Stomach (tissue), 9 donors: ENCODE results near the gene SPTSSA. TPM values are rescaled to one million over a fixed set of nuclear protein-coding genes. Genes with fewer than 3 reads are reported as not detected.

ENCODE experiments used
- DNase-seq, 2 donors: peaks; one replicate each; pipeline versions ENCODE4 v3.0.0 to v3.0.0-alpha.2; 2013 to 2019
- H3K27ac ChIP-seq, 5 donors: fragments of 200-600 bp in 4 of 5; sonication (generic) in 4 of 5; one replicate each; pipeline ENCODE4 v1.5.1; 2013 to 2019; ENCODE audit warnings: mild to moderate bottlenecking in 1 of 5, moderate library complexity in 1 of 5
- H3K27me3 ChIP-seq, 3 donors: fragments of 200-600 bp; sonication (generic); one replicate each; pipeline ENCODE4 v1.5.1; 2017 to 2019; ENCODE audit warnings: mixed run types in 1 of 3
- H3K36me3 ChIP-seq, 4 donors: fragments of 200-600 bp; sonication (generic); 1 replicate in 3 of 4; 2 replicates in 1 of 4; pipeline ENCODE4 v1.5.1; 2016 to 2019
- H3K4me1 ChIP-seq, 4 donors: fragments of 200-600 bp; sonication (generic); one replicate each; pipeline ENCODE4 v1.5.1; 2016 to 2019
- H3K4me3 ChIP-seq, 4 donors: fragments of 200-600 bp; sonication (generic) in 3 of 4; one replicate each; pipeline ENCODE4 v1.5.1; 2016 to 2019; ENCODE audit warnings: mild to moderate bottlenecking in 1 of 4
- H3K9me3 ChIP-seq, 4 donors: fragments of 200-600 bp; sonication (generic); one replicate each; pipeline ENCODE4 v1.5.1; 2016 to 2019
- CTCF ChIP-seq, 7 experiments: fragments of 450-650 bp in 4 of 7; fragments of 200-600 bp in 3 of 7; sonication (generic) in 3 of 7; IDR thresholded peaks; one replicate each; pipeline ENCODE4 v1.5.1; 2016 to 2019; ENCODE audit warnings: antibody characterized with exemption in 7 of 7, control low read depth in 2 of 7, mild to moderate bottlenecking in 1 of 7
- EP300 ChIP-seq: sonication (generic); formaldehyde crosslinking; IDR thresholded peaks from one replicate; pipeline ENCODE4 v1.6.1; 2017; ENCODE audit warnings: antibody characterized with exemption
- POLR2A ChIP-seq, 4 donors: fragments of 450-650 bp; IDR thresholded peaks; one replicate each; pipeline ENCODE4 v1.6.1; 2016; ENCODE audit warnings: antibody characterized with exemption in 4 of 4, control low read depth in 2 of 4, mild to moderate bottlenecking in 1 of 4, moderate library complexity in 1 of 4
- POLR2AphosphoS5 ChIP-seq, 3 donors: sonication (generic); formaldehyde crosslinking; IDR thresholded peaks; one replicate each; pipeline ENCODE4 v1.6.1; 2016; ENCODE audit warnings: antibody characterized with exemption in 3 of 3
- WGBS, 5 donors: extraction: QIAGEN DNeasy Blood & Tissue Kit in 3 of 5; methylation state at CpG; one replicate each; pipeline versions ENCODE4 v1.1.5 to v1.1.7; 2013 to 2018; 5-methylcytosine and 5-hydroxymethylcytosine counted together
- intact Hi-C: fragments of 100-400 bp; cut with DNase I; formaldehyde crosslinking; loops from one replicate; pipeline ENCODE4 v1.15.1; 2023; ENCODE audit warnings: low total_unique reads
- polyA plus RNA-seq, 3 donors: library from polyadenylated mRNA; stranded (reverse); fragments of 200-250 nt; gene quantifications; one replicate each; pipeline ENCODE4 v1.2.3, GENCODE V29; 2013
- total RNA-seq, 5 donors: library from RNA; depleted of rRNA; stranded (reverse); fragments of >200 nt; gene quantifications; one replicate each; pipeline versions ENCODE4 v1.1.0 to v1.2.3, GENCODE V29; 2014 to 2016
- donor health status: healthy with polysubstance abuse.
- donor health status: Bipolar disorder and iron deficiency.
- donor health status: healthy.

The SPTSSA gene
- total and polyA plus RNA-seq, 8 donors: 0.29 to 36.0 (median 21.7) TPM

- Histone ChIP-seq H3K4me1 (no peaks in the 10 kb centered on the region), H3K27ac (no peak overlapping the region), H3K4me3 (no peak overlapping the region), H3K36me3 (no peaks in the 10 kb centered on the region), H3K27me3 (no peaks in the 10 kb centered on the region), H3K9me3 (no peaks in the 10 kb centered on the region)
- DNase-seq: no peak
- TF ChIP-seq EP300: no peak
- TF ChIP-seq POLR2AphosphoS5 (IDR thresholded peaks at IDR 0.05): no peak
- no peak for TF ChIP-seq POLR2A (IDR thresholded peaks at IDR 0.05)
- 76 to 97% (median 93%) methylated on average over 1 to 5 of the region's 6 CpGs for whole genome bisulfite sequencing, 5 donors
- intact Hi-C loops: no loop called here
These were observed 13.1 kb upstream of the SPTSSA start for GRCh38 chr14:34475163-34475562.

- Histone ChIP-seq H3K27me3 (no peaks in the 10 kb centered on the region), H3K4me3 (no peak overlapping the region), H3K9me3 (no peaks in the 10 kb centered on the region), H3K27ac (no peak overlapping the region), H3K36me3 (no peaks in the 10 kb centered on the region), H3K4me1 (no peaks in the 10 kb centered on the region)
- TF ChIP-seq POLR2A (IDR thresholded peaks at IDR 0.05) (no peak), POLR2AphosphoS5 (IDR thresholded peaks at IDR 0.05) (no peak), CTCF (IDR thresholded peaks at IDR 0.05) (no peak), EP300 (no peak)
- no peak for DNase-seq
- intact Hi-C loops: no loop called here
- WGBS, 5 donors: 81 to 88% (median 83%) methylated on average over 2 of the region's 2 CpGs
These were observed 12.2 kb upstream of the SPTSSA start for GRCh38 chr14:34474187-34474679.

GRCh38 chr14:34472706-34473279 lies 10.8 kb upstream of the SPTSSA start:
- Histone ChIP-seq H3K9me3 (no peaks in the 10 kb centered on the region), H3K36me3 (no peaks in the 10 kb centered on the region), H3K27me3 (no peaks in the 10 kb centered on the region), H3K4me1 (no peaks in the 10 kb centered on the region), H3K4me3 (no peak overlapping the region), H3K27ac (no peak overlapping the region)
- 77 to 85% (median 82%) methylated on average over 6 of the region's 6 CpGs for WGBS, 5 donors
- intact Hi-C loops: no loop called here
- TF ChIP-seq POLR2A (IDR thresholded peaks at IDR 0.05): no peak
- no peak for TF ChIP-seq EP300
- TF ChIP-seq CTCF (IDR thresholded peaks at IDR 0.05): no peak
- TF ChIP-seq POLR2AphosphoS5 (IDR thresholded peaks at IDR 0.05): no peak
- no peak for DNase-seq

GRCh38 chr14:34470319-34470718 lies 8.3 kb upstream of the SPTSSA start:
- DNase-seq: no peak
- no peaks in the 10 kb centered on the region for H3K36me3 ChIP-seq
- no peaks in the 10 kb centered on the region for H3K27me3 ChIP-seq
- no peaks in the 10 kb centered on the region for H3K9me3 ChIP-seq
- H3K4me3 ChIP-seq: no peak overlapping the region
- H3K27ac ChIP-seq: no peak overlapping the region
- no peak for TF ChIP-seq EP300
- no peak for TF ChIP-seq CTCF (IDR thresholded peaks at IDR 0.05)
- no peak for TF ChIP-seq POLR2AphosphoS5 (IDR thresholded peaks at IDR 0.05)
- TF ChIP-seq POLR2A (IDR thresholded peaks at IDR 0.05): no peak
- H3K4me1 ChIP-seq: no peaks in the 10 kb centered on the region
- intact Hi-C loops: no loop called here

DNA sequence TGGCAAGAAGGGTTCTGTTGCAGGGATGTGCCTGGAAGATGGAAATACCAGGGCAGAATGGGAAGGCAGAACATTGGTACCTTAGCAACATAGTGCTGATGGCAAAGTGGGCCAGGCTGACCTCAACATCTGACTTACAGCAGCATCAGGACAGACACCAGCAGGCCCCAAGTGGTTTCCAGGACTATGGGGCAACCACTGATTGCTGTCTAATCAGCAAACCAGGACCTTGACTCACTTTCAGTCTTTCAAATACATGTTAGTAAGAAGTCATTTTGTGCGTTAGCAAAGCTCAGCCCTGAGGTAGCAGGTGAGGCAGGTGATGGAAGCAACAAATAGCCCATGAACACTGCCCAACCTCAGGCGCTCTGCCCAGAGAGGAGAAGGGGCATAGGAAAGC lies 4.7 kb upstream of the SPTSSA start:
- Histone ChIP-seq H3K9me3 (no peaks in the 10 kb centered on the region), H3K27me3 (no peaks in the 10 kb centered on the region), H3K36me3 (no peaks in the 10 kb centered on the region), H3K4me3 (no peak overlapping the region), H3K27ac (no peak overlapping the region), H3K4me1 (peaks cover 0 to 8% (median 7%) of the 10 kb centered on the region in 4 donors)
- 90 to 99% (median 95%) methylated on average over 2 of the region's 2 CpGs for WGBS, 5 donors
- intact Hi-C loops: no loop called here
- no peak for TF ChIP-seq CTCF (IDR thresholded peaks at IDR 0.05)
- no peak for TF ChIP-seq POLR2A (IDR thresholded peaks at IDR 0.05)
- TF ChIP-seq EP300: no peak
- no peak for TF ChIP-seq POLR2AphosphoS5 (IDR thresholded peaks at IDR 0.05)
- DNase-seq: no peak
